ENCODE results near the gene MPRIP.

DNA sequence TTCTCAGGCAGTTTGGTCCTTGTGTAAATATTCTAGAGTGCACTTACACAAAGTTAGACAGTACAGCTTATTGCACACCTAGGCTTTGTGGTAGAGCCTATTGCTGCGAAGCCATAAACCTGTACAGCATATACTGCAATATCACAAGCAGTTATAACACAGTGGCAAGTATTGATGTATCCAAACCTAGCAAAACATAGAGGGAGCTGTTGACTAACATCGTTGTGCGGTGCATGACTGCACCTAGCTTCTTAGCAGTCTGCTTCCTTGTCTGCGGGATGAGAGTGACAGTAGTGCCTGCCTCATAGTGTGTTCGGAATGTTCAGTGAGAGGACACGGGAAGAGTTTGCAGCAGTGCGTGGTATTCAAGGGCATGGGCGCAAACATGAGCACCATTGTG, 78.9 kb downstream of the MPRIP start:
- TF ChIP-seq, protein P1, sequence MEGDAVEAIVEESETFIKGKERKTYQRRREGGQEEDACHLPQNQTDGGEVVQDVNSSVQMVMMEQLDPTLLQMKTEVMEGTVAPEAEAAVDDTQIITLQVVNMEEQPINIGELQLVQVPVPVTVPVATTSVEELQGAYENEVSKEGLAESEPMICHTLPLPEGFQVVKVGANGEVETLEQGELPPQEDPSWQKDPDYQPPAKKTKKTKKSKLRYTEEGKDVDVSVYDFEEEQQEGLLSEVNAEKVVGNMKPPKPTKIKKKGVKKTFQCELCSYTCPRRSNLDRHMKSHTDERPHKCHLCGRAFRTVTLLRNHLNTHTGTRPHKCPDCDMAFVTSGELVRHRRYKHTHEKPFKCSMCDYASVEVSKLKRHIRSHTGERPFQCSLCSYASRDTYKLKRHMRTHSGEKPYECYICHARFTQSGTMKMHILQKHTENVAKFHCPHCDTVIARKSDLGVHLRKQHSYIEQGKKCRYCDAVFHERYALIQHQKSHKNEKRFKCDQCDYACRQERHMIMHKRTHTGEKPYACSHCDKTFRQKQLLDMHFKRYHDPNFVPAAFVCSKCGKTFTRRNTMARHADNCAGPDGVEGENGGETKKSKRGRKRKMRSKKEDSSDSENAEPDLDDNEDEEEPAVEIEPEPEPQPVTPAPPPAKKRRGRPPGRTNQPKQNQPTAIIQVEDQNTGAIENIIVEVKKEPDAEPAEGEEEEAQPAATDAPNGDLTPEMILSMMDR (IDR thresholded peaks at IDR 0.05 in 8 of 11, conservative IDR thresholded peaks at IDR 0.05 in 3 of 11), result no peak
- no peak for TF ChIP-seq POLR2A (IDR thresholded peaks at IDR 0.05)
